GM21529 (cell line): ENCODE results near the gene CRYBG3.
"Not testable (repeated sequence)": the region's sequence is repeated elsewhere in the genome, so short reads cannot be mapped to it uniquely, and the experiment has no call there.

Source experiments
- ATAC-seq: cut with Tn5 transposase; IDR thresholded peaks from one replicate; pipeline ENCODE4 v1.9.1; 2021; ENCODE audit not compliant: unreplicated experiment

CRYBG3 gene

DNA sequence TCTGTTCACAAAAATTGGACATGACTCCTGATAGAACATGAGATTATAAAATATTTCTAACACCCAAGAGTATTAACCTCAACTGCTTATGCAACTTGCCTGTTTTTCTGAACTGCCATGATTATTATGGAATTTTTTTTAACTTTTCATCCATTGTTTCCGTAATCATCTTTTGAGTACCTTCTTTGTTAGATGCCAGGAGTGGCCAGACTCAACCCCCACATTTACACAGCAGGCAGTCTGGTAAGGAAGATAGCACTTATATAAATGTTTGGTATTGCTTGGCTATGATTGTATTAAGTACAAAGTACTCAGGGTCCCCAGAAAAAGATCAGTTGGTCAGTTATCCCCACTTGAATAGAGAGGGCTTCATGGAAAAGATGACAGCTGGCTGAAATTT lies 74.3 kb downstream of the CRYBG3 start:
- no peak for ATAC-seq

GRCh38 chr3:97896547-97896946 lies 74.7 kb downstream of the CRYBG3 start:
- no peak for ATAC-seq

DNA sequence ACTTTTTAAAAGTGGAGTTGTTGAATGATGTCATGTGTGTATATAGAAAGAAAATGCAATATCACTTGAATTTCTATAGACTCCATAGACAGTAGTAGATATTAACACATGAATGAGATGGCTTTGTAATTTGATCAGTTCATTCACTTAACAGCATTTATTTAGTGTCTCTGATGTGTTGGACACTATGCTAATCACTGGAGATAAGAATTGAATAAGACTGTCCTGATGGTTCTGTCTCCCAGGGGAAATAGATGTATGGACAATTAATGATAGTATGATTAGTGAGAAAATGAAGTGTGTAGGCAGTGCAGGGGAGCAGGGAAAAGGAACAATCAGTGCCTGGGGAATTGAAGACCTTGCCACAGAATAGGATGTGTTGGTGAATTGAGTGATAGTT lies 77.5 kb downstream of the CRYBG3 start:
- ATAC-seq = no peak

- ATAC-seq = no peak
Observed at GRCh38 chr3:97901313-97902248, 79.8 kb downstream of the CRYBG3 start.

DNA sequence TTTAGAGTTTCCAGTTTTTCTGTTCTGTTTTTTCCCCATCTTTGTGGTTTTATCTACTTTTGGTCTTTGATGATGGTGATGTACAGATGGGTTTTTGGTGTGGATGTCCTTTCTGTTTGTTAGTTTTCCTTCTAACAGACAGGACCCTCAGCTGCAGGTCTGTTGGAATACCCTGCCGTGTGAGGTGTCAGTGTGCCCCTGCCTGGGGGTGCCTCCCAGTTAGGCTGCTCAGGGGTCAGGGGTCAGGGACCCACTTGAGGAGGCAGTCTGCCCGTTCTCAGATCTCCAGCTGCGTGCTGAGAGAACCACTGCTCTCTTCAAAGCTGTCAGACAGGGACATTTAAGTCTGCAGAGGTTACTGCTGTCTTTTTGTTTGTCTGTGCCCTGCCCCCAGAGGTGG lies 88.0 kb downstream of the CRYBG3 start:
- not testable (repeated sequence) for ATAC-seq

GRCh38 chr3:97910236-97910831 lies 88.5 kb downstream of the CRYBG3 start:
- ATAC-seq = not testable (repeated sequence)

GRCh38 chr3:97910931-97911351 lies 89.1 kb downstream of the CRYBG3 start:
- ATAC-seq = no peak

GRCh38 chr3:97911459-97911858 lies 89.6 kb downstream of the CRYBG3 start:
- ATAC-seq = no peak

- no peak for ATAC-seq
Observed at GRCh38 chr3:97914388-97914787, 92.6 kb downstream of the CRYBG3 start.

DNA sequence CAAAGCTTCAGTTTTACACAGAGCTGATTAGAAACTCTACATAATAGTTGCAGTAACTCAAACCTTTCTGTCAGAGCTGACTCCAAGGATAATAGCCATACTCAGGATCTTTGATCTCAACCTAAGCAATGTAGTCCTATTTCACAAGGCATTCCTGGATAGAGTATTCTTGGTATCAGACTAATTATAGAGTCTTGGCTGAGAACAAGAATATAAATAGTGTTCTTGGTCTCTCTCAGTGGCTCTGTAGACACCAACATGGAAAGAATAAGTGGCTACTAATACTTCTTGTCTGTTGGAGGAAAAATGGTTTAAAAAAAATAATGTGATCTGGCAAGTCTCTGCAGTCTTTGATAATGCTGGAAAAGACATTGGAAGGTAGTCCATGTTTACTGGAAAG lies 94.8 kb downstream of the CRYBG3 start:
- no peak for ATAC-seq

- no peak for ATAC-seq
Observed at GRCh38 chr3:97917813-97918536, 96.2 kb downstream of the CRYBG3 start.

GRCh38 chr3:97927704-97928103 lies 105.9 kb downstream of the CRYBG3 start:
- ATAC-seq = no peak

- ATAC-seq = no peak
Observed at GRCh38 chr3:97928986-97929385, 107.2 kb downstream of the CRYBG3 start.

- no peak for ATAC-seq
Observed at GRCh38 chr3:97930018-97930417, 108.2 kb downstream of the CRYBG3 start.

DNA sequence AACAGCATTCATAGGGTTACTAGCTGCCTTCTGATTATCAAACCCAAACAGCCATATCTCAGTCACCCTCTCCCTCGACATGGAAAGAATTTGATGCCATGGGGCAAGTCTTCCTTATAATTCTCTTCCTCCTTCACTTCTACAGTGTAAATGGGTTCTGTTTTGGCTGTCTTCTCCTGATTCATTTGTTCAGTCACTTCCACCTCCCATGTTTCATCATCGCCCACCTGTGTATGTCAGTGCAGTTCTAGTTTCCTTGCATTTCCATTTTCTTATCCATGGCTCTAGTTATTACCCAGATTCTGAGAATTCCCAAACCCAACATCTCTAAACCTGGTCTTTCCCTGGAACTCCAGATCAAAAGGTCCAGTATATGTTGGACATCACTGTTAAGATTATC lies 109.4 kb downstream of the CRYBG3 start:
- no peak for ATAC-seq

DNA sequence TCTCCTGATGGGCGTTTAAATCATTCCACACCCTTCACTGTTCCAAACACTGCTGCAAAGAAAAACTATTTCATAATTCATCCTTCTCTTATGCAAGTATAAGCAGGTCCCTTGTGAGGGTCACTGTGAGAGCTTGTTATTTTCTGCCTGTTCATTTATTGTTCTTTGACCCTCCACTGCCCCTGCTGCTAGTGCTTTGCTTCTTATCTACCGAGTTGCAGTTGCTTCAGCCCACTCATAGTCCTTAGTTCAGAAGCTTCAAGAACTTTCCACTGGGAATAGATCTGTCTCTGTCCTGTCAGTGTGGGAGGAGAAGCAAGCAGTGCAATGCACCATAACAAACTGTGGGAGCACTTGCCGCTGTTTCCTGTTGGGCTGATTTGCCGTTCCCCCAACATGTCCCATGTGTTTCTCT lies 110.6 kb downstream of the CRYBG3 start:
- no peak for ATAC-seq

GRCh38 chr3:97934980-97935695 lies 113.3 kb downstream of the CRYBG3 start:
- ATAC-seq = no peak

- ATAC-seq = no peak
Observed at GRCh38 chr3:97935842-97936241, 114.0 kb downstream of the CRYBG3 start.

DNA sequence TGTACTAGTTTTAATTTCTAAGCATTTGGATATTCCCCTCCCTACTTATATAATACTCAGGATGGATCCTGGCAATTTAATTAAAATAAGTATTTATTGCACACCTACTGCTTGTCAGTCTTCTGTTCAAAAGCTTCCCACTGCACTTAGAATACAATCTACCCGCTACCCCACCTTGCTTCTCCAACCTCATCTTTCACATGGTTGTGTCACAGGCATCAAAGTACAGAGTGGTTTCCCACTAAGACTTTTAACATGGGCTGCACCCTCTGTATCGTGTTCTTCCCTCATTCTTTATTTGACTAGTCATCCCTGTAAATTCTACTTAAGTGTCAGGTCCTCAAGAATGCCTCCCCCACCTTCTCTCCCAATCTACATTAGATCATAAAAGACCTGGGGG lies 115.4 kb downstream of the CRYBG3 start:
- ATAC-seq = no peak

DNA sequence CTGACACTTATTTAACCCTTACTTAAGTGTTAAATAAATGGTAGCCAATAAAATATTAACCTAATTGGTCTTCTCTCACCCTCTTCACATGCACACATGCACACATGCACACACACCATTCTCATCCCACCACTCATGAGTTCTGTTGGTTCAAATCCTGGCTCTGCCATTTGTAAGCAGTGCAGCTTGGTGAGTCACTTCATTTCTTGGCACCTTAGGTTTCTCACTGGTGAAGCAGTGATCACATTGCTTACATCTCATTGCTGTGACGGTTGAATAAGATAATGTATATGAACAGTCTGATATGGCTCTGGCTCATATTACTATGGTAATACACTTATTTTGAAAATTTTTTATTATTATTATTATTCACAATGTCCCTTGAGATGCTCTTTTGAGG lies 116.6 kb downstream of the CRYBG3 start:
- no peak for ATAC-seq

- no peak for ATAC-seq
Observed at GRCh38 chr3:97939401-97939800, 117.6 kb downstream of the CRYBG3 start.
